Loucy (cell line): ENCODE results near the gene POLD4.

Experiments used
- CTCF ChIP-seq: fragments of 200-600 bp; sonication (generic); conservative IDR thresholded peaks from 2 replicates; pipeline ENCODE4 v1.5.1; 2014; ENCODE audit warnings: mild to moderate bottlenecking, antibody characterized with exemption, low read length
- EZH2phosphoT487 ChIP-seq: fragments of 200-600 bp; IDR thresholded peaks from 2 replicates; pipeline ENCODE4 v1.6.1; 2018; ENCODE audit warnings: antibody characterized with exemption, mild to moderate bottlenecking, moderate library complexity, borderline replicate concordance

DNA sequence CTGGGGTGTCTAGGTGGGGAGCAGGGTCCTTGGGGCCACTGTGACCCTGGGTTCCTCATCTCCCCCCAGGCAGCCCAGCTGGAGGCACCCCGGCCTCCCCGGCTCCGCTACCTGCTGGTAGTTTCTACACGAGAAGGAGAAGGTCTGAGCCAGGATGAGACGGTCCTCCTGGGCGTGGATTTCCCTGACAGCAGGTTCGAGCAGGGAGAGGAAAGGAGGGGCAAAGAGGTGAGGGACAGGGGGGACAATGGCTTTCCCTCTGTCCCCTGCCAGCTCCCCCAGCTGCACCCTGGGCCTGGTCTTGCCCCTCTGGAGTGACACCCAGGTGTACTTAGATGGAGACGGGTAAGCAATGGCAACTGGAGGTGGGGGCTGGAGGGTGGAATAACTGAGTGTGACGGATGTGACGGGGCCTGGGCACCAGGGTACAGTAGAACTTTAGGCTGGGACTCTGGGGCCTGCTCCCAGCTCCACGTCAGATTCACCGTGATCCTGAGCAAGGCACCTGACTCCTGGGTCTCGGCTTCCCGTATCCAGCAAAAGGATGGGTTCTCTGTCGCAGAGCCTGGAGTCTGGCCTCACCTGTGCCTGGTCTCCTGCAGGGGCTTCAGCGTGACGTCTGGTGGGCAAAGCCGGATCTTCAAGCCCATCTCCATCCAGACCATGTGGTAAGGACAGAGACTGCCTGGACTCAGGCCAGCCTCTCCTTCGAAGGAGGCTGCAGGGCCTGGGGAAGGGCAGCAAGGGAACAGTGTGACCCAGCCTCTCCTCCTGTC lies 46.4 kb downstream of the POLD4 start:
- TF ChIP-seq EZH2phosphoT487 (no peak), CTCF (no peak)
